ENCODE data around the gene OR11L1.

DNA sequence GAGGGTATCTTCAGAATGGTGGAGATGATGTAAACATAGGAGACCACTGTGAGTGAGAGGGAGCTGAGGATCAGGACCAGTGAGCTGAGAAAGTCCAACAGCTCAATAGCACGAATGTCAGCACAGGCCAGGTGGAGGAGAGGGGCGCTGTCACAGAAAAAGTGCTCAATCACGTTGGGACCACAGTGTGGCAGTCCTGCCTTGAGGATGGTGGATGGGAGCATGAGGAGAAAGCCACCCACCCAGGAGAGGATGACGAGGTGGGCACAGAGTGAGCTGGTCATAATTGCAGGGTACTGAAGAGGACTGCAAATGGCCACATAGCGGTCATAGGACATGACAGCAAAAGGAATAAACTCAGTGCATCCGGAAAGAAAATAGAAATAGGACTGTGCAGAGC, 8.1 kb downstream of the OR11L1 start:
- TF ChIP-seq, protein P1, sequence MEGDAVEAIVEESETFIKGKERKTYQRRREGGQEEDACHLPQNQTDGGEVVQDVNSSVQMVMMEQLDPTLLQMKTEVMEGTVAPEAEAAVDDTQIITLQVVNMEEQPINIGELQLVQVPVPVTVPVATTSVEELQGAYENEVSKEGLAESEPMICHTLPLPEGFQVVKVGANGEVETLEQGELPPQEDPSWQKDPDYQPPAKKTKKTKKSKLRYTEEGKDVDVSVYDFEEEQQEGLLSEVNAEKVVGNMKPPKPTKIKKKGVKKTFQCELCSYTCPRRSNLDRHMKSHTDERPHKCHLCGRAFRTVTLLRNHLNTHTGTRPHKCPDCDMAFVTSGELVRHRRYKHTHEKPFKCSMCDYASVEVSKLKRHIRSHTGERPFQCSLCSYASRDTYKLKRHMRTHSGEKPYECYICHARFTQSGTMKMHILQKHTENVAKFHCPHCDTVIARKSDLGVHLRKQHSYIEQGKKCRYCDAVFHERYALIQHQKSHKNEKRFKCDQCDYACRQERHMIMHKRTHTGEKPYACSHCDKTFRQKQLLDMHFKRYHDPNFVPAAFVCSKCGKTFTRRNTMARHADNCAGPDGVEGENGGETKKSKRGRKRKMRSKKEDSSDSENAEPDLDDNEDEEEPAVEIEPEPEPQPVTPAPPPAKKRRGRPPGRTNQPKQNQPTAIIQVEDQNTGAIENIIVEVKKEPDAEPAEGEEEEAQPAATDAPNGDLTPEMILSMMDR (conservative IDR thresholded peaks at IDR 0.05; ENCODE audit: low read length), result no peak
- no peak for TF ChIP-seq EZH2phosphoT487 (IDR thresholded peaks at IDR 0.05; ENCODE audit: borderline replicate concordance, low read depth, low read length)

All from OCI-LY7 (cell line).